HG03196 (cell line): Measurements from ENCODE around the gene ATP6V1F.

ENCODE experiments used
- ATAC-seq: cut with Tn5 transposase; IDR thresholded peaks from one replicate; pipeline ENCODE4 v1.9.1; 2021; ENCODE audit not compliant: unreplicated experiment

Gene ATP6V1F, protein sequence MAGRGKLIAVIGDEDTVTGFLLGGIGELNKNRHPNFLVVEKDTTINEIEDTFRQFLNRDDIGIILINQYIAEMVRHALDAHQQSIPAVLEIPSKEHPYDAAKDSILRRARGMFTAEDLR

DNA sequence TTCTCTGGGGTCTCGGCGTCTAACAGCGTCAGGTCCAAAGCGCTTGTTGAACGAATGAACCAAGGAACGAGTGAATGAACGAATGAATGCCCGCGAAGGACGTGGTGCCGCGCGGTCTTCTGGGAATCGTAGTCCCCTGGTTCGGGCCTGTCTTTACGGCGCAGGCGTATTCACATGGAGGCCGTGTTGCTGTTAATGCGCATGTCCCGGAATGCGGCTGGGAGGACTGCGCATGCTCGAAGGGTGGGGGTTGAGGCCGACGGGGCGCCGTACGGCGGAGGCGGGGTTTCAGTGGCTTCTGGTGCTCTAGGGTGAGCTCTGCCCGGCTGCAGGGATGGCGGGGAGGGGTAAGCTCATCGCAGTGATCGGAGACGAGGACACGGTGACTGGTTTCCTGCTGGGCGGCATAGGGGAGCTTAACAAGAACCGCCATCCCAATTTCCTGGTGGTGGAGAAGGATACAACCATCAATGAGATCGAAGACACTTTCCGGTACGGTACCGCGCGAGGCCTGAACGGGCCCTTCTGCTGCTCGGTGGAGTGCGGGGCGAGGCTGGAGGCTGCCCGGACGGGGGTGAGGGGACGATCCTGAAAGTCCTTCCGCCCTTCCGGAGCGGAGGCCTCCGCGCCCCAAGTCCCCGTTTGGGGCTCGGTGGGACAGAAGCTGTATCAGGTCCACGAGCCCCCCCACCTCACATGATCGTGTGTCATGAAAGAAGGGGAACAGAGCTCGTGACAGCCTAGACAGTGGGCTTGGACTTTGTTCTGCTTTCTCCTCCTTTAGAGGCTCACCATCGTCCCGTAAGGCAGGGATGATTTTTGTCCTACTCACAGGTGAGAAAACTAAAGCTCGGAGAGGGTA lies at the start of gene ATP6V1F:
ATP6V1F (plus strand) TSS at position 286 of the 862 bp plus-strand sequence; CDS start at position 335, 49 bp downstream.
- ATAC-seq: peak; percentile 76

DNA sequence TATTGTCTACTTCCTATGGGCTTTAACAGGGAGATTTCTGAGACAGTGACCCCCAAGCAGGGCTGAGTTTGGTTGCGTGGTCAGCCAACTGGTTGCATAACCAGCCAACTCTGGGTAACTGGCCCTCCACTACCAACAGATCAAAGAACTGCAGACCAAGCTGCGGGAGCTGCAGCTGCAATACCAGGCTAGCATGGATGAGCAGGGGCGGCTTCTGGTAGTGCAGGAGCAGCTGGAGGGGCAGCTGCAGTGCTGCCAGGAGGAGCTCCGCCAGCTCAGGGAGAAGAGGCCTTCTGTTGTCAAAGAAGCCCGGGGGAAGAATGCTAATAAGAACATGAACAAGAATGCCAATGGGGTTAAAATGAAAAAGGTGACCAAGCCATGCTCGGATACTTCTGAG lies 48.2 kb upstream of the ATP6V1F start:
- no peak for ATAC-seq

DNA sequence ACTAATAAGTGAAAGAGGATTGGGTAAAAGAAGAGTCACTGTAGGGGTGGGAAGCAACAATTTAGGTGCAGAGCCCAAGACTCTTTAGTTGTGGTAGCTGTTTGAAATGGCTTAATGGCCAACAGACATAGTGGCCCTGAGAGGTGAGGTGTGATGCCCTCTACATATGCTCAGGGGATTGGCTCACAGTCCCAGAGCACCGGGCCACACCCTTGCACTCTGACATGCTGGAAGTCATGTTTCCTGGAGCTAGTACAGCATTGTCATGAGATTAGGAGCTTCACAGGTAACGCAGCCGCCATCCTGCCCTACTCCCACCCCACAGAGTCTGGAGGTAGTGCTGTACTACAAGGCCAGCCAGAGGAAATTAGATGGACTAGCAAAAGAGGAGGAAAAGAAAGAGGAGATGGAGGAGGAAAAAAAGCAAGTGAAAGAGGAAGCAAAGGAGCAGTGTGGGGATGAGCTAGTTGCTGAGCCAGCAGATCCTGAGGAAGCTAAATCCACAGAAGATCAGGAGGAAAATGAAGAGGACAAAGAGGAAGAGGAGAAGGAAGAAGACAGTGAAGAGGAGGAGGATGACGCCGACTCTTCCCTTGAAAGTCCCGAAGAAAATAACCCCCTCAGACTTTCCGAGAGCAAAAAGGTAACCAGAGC lies 47.2 kb upstream of the ATP6V1F start:
- ATAC-seq: no peak

DNA sequence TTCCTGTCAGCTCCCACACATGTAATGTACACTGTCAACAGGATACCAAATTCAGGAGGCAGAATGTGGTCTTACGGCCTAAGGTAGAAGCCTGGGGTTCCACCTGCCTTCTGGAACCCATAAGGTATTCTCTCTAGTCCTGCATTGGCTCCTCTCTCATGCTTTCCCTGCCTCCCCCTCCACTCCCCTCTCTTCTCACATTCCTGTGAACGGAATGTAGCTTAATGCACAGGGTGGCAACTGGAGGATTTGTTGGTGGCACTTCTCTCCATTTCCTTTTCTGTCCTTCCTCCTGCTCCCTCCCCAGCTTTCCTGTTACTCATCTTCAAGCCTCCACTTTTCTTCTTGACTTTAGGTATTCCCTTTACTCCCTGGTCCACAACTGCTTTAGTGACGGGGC lies 44.0 kb upstream of the ATP6V1F start:
- ATAC-seq: no peak

DNA sequence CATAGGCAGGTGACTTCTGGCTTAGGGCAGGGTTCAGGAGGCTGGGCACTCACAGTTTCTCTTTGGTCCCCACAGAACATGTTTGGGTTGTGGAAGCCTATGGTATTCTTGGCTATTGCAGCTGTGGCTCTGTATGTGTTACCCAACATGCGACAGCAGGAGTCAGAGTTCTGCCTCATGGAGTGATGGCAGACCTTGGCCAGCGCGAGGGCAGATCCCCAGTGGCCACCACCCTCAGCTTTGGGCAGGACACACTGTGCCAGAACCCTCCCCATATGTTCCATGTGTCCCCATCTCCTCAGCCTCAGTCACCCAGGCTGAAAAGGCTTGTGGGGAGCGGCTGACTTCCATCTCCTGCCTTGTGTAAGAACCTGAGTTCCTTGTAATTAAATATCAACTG lies 40.9 kb upstream of the ATP6V1F start:
- no peak for ATAC-seq

DNA sequence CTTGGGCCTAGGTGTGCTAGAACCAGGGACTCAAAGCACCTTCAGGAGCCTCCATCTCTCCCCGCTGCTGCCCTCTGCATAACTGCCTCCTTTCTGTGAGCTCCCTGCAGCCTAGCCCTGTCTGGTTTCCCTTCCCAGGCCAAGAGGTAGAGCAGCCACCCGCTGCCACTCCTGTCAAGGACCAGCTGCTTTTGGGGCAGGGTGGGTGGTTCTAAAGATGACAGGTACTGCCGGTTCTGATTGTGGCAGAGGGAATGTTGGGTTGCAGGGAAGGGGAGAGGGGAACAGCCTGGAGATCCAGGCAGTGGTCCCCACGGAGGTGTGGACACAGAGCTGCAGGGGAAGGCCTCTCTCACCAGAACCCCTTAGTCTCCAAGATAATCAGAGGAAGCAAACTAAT lies 36.1 kb upstream of the ATP6V1F start:
- no peak for ATAC-seq

DNA sequence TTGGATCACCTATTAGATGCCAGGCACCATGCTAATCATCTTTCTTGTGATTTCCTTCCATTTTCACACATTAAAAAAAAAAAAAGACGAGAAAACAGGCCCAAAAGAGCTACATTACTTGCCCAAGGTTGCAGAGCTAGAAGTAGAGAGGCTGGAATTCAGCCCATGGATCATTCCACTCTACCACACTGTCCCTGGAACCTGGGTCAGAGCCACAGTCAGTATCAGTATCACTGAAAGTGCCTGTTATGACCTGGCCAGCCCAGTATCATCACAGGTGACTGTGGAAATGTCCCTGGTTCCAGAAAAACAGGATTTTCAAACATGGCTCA lies 35.8 kb upstream of the ATP6V1F start:
- ATAC-seq: no peak

DNA sequence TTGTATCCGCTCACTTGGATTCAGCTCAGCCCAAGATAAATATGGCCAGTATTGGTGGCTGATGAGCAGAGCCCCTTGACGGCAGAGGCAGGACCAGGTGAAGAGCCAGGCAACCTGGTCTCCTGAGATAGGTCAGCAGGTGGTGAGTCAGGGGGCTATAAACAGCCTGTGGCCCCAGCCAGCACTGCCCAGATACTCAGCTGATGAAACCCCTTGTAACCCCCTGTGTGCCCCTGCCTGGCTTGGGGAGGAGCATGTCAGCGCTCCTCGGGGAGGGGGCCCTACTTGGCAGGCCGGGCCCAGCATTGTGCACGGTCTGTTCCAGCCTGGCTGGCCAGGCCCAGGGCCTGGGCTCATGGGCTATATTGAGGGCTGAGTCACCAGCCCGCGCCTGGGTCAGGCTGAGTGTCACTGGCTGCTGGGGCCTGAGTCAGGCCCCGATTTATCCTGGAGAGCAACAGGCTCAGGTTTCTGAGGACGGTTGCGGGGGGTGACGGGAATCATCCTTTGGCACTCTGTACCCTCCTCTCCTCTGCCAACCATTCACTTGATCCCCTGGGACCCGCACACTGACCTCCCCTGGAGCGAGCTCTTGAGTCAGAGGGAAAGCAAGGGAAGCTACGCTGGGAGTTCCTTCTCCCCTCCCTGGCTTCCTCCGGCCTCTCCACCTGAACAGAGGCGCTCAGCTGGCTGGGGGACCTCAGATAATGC lies 35.3 kb upstream of the ATP6V1F start:
- no peak for ATAC-seq

DNA sequence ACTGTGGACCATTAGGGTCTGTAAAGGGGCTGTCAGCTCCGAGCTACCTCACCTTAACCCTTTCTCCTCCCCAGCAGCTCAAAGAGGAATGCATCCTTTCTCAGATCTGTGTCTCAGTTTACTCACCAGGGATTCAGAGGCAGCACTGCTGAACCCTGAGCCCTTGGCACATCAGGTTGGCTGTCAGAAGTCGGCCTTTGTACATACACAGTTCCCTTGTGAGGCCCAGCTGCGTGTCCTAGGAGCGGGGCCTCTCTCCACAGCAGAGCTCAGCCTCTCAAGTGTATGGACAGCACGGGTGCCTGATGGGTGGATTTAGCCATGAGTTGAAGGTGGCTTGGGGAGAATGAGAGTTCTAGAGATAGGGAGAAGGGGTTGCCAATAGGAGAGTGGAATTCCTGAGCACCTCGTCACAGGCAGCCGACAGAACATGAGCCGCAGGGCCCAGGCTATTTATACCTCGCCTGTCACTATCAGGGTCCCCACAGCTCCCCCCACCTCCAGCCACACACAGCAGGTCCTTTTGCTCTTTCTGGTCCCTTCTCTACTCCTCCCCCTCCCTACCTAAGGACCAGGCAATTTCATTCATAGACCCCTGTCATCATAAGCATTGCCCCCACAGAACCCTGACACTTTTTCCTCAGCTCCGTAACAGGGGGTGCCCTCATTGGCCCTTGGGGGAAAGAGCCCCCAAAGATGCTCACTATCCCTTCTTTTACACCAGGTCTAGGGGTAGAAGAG lies 34.5 kb upstream of the ATP6V1F start:
- no peak for ATAC-seq

DNA sequence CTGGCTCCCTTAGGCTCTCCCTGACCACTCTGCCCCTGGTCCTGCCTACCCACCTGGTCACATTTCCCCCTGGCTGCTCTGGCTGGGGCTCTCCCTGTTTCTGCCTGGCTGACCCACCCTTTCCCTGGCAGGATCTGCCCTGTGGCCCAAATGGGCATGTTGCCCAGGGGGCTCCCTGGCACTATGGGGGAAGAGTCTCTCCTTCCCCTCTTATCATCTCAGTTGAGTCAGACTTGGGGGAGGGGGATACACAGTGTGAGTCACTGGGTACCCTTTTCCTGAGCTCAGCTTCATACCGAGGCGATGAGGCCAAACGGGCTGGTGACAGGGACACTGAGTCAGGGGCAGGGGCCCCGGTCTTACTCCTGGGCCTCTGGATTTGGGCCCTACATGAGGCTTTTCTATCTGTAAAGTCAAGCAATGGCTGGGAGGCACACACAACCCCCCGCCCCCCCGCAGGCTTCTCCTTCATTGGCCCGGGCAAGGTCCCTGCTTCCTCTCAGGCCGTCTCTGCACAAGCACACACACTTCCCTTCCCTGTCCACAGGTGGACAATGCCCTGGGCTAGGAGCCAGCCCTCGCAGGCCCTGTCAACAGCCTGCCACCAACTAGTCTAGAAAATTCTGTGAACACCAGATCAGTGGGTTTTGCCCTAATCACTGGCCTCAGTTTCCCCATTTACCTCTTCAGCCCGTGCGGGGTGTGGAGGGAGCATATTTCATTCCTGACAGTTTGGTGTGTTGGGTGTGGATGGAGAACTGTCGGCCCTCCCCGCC lies 33.1 kb upstream of the ATP6V1F start:
- no peak for ATAC-seq

DNA sequence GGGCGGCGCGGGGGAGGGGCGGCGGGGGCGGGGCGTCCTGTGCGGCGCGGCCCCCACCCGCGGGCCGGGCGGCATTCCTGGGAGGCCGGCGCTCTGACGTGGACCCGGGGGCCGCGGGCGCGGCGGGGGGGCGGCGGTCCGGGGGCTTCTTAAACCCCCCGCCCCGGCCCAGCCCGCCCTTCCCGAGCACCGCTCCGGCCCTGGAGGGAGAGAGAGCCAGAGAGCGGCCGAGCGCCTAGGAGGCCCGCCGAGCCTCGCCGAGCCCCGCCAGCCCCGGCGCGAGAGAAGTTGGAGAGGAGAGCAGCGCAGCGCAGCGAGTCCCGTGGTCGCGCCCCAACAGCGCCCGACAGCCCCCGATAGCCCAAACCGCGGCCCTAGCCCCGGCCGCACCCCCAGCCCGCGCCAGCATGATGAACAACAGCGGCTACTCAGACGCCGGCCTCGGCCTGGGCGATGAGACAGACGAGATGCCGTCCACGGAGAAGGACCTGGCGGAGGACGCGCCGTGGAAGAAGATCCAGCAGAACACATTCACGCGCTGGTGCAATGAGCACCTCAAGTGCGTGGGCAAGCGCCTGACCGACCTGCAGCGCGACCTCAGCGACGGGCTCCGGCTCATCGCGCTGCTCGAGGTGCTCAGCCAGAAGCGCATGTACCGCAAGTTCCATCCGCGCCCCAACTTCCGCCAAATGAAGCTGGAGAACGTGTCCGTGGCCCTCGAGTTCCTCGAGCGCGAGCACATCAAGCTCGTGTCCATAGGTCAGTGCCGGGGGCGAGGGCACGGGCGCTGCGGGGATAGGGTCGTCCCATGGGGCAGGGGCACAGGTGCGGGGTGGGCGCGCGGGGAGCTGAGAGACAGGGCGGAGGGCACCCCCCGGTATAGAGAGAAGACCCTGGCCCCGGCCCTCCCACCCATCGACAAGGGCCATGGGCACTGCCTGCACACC lies 32.2 kb upstream of the ATP6V1F start, which contains the start of gene FLNC:
FLNC (plus strand) TSS at position 176 of the 947 bp plus-strand sequence; CDS start at position 408, 232 bp downstream.
- ATAC-seq: no peak

DNA sequence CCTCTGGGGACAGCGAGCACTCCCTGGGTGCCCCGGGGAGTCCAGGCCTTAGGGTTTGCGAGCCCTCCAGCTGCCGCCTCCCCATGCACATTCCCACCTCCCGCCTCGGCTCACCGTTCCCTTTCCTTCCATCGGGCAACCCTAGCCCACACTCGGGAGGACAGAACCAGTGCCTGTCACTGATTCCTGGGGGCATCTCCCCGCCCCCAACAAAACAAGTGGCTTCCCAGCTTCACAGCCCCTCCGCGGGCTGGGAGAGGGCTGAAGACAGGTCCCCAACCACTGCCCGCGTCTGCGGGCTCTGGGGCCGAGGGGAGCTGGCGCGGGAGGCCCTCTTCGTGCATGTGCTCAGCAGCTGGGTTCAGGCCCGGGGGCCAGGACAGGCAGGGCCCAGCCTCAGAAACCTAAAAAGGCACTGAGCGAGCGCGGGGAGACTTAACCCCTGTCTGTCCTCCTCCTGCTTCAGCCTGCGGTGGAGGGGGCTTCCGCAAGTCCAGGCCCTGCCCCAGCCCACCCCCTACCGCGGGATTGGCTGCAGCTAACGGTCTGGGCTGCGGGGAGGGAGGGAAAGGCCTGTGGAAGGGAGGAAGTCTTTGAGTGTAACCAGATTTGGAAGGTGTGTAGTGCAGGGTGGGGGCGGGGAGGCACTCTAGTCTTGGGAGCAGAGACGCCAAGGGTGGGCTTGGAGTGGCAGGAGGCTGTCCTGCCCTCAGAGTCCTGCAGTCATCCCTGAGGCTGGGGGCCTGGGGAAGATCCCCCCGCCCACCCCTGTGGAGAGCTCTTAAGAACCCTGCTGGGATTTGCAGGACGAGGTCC lies 31.3 kb upstream of the ATP6V1F start:
- no peak for ATAC-seq

DNA sequence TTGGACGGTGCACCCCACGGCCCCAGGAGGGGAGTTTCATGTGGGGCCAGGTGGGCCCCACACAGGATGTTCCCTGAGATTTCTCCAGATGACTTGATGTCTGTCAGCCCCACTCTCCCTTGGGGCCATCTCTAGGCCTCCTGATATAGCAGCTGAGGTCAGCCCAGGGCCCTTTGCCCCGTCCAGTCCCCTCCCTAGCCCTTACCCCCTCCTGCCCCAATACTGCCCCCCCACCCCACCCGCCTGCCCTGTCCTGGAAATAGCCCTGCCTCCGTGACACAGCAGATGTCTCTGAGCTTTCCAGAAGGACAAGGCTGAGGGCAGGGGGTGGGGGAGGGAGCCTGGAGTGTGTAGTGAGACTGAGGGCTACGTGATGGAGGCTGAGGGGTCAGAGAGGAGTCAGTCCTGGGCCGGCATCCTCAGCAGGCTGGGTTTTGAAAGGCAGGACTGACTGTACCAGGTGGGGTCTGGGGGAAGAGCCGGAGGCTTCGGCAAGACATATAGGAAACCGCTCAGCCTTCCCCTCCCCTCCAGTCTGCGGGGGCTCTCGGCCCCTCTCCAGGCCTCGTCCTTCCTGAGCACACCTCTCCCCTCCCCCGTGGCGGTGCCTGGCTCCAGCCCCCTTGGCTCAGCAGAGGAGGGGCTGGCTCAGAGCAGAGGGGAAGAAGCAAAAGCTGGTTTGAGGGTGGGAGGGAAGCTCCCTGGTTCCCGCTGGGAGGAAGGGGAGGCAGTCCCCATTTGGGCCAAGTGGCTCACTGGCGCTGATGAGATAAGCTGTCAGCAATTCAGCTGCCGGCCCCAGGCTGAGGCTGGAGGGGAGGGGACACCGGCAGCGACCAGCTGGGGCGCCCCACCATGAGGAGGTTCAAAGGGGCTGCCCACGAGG lies 30.4 kb upstream of the ATP6V1F start:
- no peak for ATAC-seq

DNA sequence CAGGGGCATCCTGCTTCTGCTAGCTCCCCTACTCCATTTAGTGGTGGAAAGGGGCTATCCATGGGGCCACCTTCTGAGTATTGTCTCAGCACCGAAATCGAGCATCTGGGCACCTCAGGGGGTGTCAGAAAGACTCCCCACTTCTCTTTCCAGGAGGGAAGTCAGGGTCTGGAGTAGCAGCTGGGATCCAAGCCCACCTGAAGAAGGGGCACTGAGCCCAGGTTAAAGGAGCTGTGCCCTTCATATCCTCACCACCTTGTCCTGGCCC lies 29.8 kb upstream of the ATP6V1F start:
- ATAC-seq: no peak

DNA sequence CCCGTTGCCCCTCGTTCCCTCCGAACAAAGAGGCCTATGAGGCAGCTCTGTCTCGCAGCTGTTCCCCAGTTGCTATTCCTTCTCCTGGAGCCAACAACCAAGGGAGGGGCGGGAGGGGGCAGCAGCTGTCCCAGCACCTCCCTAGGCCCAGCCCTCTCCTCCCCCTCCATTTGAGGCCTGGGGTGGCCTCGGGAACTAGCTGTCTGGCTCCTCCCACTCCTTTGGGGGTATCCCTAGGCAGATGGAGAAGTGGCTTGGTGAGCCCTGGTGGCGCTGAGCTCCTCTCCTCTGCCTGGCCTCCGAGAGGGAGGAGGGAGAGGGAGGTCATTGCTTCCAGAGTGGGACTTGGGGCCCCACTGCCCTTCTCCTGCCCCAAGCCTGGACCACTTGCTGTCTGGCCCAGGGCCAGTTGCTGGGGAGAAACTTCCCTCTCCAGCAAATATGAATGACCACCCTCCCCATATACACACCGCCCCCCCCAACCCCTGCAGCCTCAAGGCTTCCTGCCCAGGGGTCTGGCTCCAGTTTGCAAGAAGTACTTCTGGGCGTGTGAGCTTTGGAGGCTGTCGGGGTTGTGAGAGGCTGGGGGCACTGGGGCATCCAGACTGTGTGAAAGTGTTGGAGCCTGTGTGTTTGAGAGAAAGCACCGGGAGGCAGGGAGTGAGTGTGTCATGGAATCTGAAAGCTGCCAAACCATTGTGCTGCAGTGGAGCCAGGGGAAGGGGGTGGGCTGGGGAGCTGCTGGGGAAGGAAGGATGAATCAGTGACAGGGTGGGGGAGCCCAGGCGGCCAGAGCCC lies 29.3 kb upstream of the ATP6V1F start:
- ATAC-seq: no peak

DNA sequence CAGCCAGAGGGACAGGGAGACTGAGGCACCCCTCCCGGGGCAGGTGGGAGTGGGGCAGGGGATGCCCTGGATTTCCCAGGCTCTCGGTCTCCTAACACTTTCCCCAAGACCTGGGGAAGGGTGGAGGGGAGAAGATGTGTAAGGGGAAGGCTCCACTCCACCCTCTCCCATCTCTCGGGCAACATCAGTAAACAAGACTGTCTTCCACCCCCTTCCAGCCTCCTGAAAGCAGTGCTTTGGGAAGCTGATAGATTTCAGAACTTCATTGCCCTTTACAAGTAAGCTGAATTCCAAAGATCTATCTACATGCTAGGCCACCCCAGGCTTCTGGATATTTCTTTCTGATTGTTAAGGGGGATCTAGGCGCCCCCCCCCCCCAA lies 28.7 kb upstream of the ATP6V1F start:
- ATAC-seq: no peak
